Uterus (tissue), 4 donors: ENCODE data around the gene STOM. TPM values are rescaled to one million over a fixed set of nuclear protein-coding genes. Genes with fewer than 3 reads are reported as not detected.

Experiments
- DNase-seq, 2 donors: peaks; one replicate each; pipeline ENCODE4 v3.0.0-alpha.2; 2019 to 2020
- H3K27ac ChIP-seq, 2 donors: fragments of 200-600 bp; sonication (generic); 1 replicate in 1 of 2; 2 replicates in 1 of 2; pipeline ENCODE4 v1.5.1; 2016 to 2018
- H3K27me3 ChIP-seq, 2 donors: fragments of 200-600 bp; sonication (generic); one replicate each; pipeline ENCODE4 v1.5.1; 2018 to 2019; ENCODE audit warnings: control low read depth in 1 of 2
- H3K36me3 ChIP-seq, 2 donors: fragments of 200-600 bp; sonication (generic); one replicate each; pipeline ENCODE4 v1.5.1; 2019; ENCODE audit warnings: control low read depth in 1 of 2
- H3K4me1 ChIP-seq, 2 donors: fragments of 200-600 bp; sonication (generic); one replicate each; pipeline ENCODE4 v1.5.1; 2018 to 2019; ENCODE audit warnings: control low read depth in 1 of 2
- H3K4me3 ChIP-seq, 2 donors: fragments of 200-600 bp; sonication (generic); 1 replicate in 1 of 2; 2 replicates in 1 of 2; pipeline ENCODE4 v1.5.1; 2018 to 2019; ENCODE audit warnings: mild to moderate bottlenecking in 1 of 2
- H3K9me3 ChIP-seq, 2 donors: fragments of 200-600 bp; sonication (generic); one replicate each; pipeline ENCODE4 v1.5.1; 2019; ENCODE audit warnings: control low read depth in 1 of 2
- CTCF ChIP-seq, 4 experiments: fragments of 200-600 bp in 2 of 4; fragments of 450-650 bp in 2 of 4; sonication (generic) in 2 of 4; IDR thresholded peaks; one replicate each; pipeline ENCODE4 v1.5.1; 2016 to 2019; ENCODE audit warnings: antibody characterized with exemption in 4 of 4, mild to moderate bottlenecking in 2 of 4, moderate library complexity in 1 of 4
- POLR2A ChIP-seq, 2 donors: fragments of 450-650 bp; IDR thresholded peaks; one replicate each; pipeline ENCODE4 v1.6.1; 2016; ENCODE audit warnings: antibody characterized with exemption in 2 of 2, mild to moderate bottlenecking in 1 of 2, moderate library complexity in 1 of 2
- intact Hi-C: fragments of 100-400 bp; cut with DNase I; formaldehyde crosslinking; loops from one replicate; pipeline ENCODE4 v1.15.1; 2023; ENCODE audit warnings: low total_unique reads
- total RNA-seq, 4 donors: library from RNA; depleted of rRNA in 3 of 4; stranded (reverse); fragments of >200 nt in 3 of 4; gene quantifications; one replicate each; pipeline versions ENCODE4 v1.1.0 to v1.2.4, GENCODE V29; 2014 to 2023
- donor health status: DM: yes; HTN: yes; CAD: no.

The STOM gene
- 100 to 1,000 TPM; 143 to 299 (median 158) TPM for total RNA-seq

GRCh38 chr9:121369595-121370265 lies at the start of gene STOM:
Gene STOM (minus strand): TSS chr9:121370250. CDS start chr9:121370187, 63 bp downstream.
- no peaks in the 10 kb centered on the region for H3K27me3 ChIP-seq
- peak within 1 kb of the TSS; percentile 68 to 74 for H3K4me3 ChIP-seq
- DNase-seq, result peak; percentile 90 to 91
- H3K36me3 ChIP-seq, result no peaks in the 10 kb centered on the region
- H3K27ac ChIP-seq, result peak within 1 kb of the TSS; percentile 97 to 98
- intact Hi-C loops, result loop anchor here (10.0 kb wide), 1 partner anchor 45 kb away; no protein-coding TSS in a partner anchor
- no peaks in the 10 kb centered on the region for H3K9me3 ChIP-seq
- H3K4me1 ChIP-seq, result peaks cover 3 to 5% of the 10 kb centered on the region in 2 donors
- TF ChIP-seq POLR2A (IDR thresholded peaks at IDR 0.05) (peak; percentile 98 to 99), CTCF (IDR thresholded peaks at IDR 0.05) (no peak)

- no peaks in the 10 kb centered on the region for H3K9me3 ChIP-seq
- no peak overlapping the region for H3K27ac ChIP-seq
- H3K27me3 ChIP-seq, result no peaks in the 10 kb centered on the region
- TF ChIP-seq CTCF (IDR thresholded peaks at IDR 0.05) (no peak), POLR2A (IDR thresholded peaks at IDR 0.05) (no peak)
- H3K4me3 ChIP-seq, result no peak overlapping the region
- no peaks in the 10 kb centered on the region for H3K4me1 ChIP-seq
- DNase-seq, result no peak
- intact Hi-C loops, result no loop called here
- H3K36me3 ChIP-seq, result no peaks in the 10 kb centered on the region
Observed at GRCh38 chr9:121411993-121412392, 41.9 kb upstream of the STOM start.

GRCh38 chr9:121405899-121406298 lies 35.8 kb upstream of the STOM start:
- Histone ChIP-seq H3K4me1 (no peaks in the 10 kb centered on the region), H3K4me3 (no peak overlapping the region), H3K27me3 (no peaks in the 10 kb centered on the region), H3K9me3 (no peaks in the 10 kb centered on the region), H3K27ac (no peak overlapping the region), H3K36me3 (no peaks in the 10 kb centered on the region)
- no peak for DNase-seq
- intact Hi-C loops, result no loop called here
- TF ChIP-seq CTCF (IDR thresholded peaks at IDR 0.05), result no peak
- TF ChIP-seq POLR2A (IDR thresholded peaks at IDR 0.05), result no peak

GRCh38 chr9:121404906-121405305 lies 34.9 kb upstream of the STOM start:
- Histone ChIP-seq H3K4me3 (no peak overlapping the region), H3K4me1 (no peaks in the 10 kb centered on the region), H3K27ac (no peak overlapping the region), H3K9me3 (no peaks in the 10 kb centered on the region), H3K27me3 (no peaks in the 10 kb centered on the region), H3K36me3 (no peaks in the 10 kb centered on the region)
- DNase-seq, result no peak
- intact Hi-C loops, result no loop called here
- no peak for TF ChIP-seq POLR2A (IDR thresholded peaks at IDR 0.05)
- no peak for TF ChIP-seq CTCF (IDR thresholded peaks at IDR 0.05)

- H3K4me3 ChIP-seq, result no peak overlapping the region
- intact Hi-C loops, result loop anchor here (5.0 kb wide), 1 partner anchor 188 kb away; no protein-coding TSS in a partner anchor
- no peaks in the 10 kb centered on the region for H3K27me3 ChIP-seq
- H3K4me1 ChIP-seq, result no peaks in the 10 kb centered on the region
- no peak overlapping the region for H3K27ac ChIP-seq
- no peak for DNase-seq
- H3K9me3 ChIP-seq, result no peaks in the 10 kb centered on the region
- TF ChIP-seq POLR2A (IDR thresholded peaks at IDR 0.05), result no peak
- TF ChIP-seq CTCF (IDR thresholded peaks at IDR 0.05), result peak; percentile 61 to 83 (median 72)
- H3K36me3 ChIP-seq, result no peaks in the 10 kb centered on the region
Observed at GRCh38 chr9:121399883-121400607, 30.0 kb upstream of the STOM start.
